Loucy (cell line): Measurements from ENCODE around the gene CGB1.
"Not testable (repeated sequence)": the region's sequence is repeated elsewhere in the genome, so short reads cannot be mapped to it uniquely, and the experiment has no call there.

ENCODE experiments used
- EZH2phosphoT487 ChIP-seq: fragments of 200-600 bp; IDR thresholded peaks from 2 replicates; pipeline ENCODE4 v1.6.1; 2018; ENCODE audit warnings: antibody characterized with exemption, mild to moderate bottlenecking, moderate library complexity, borderline replicate concordance
- TF ChIP-seq, protein P1 (sequence below): fragments of 200-600 bp; sonication (generic); conservative IDR thresholded peaks from 2 replicates; pipeline ENCODE4 v1.5.1; 2014; ENCODE audit warnings: mild to moderate bottlenecking, antibody characterized with exemption, low read length

DNA sequence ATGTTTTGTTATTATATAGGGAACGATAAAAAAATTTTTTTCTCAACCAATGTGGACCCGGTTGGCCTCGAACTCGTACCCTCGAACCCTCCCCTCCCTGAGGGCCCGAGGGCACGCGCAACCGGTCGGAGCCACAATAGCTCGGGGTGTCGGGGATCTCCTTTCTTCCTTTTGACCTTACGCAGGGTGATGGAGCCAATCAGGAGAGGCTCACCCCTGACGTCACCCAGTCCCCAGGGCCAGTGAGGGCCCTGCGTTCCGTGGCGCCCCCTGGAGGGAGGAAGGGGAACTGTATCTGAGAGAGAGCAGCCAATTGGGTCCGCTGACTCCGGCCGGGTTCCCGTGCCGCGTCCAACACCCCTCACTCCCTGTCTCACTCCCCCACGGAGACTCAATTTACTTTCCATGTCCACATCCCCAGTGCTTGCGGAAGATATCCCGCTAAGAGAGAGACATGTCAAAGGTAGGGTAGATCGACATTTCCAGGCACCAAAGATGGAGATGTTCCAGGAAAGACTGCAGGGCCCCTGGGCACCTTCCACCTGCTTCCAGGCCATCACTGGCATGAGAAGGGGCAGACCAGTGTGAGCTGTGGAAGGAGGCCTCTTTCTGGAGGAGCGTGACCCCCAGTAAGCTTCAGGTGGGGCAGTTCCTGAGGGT lies 4.9 kb downstream of the CGB1 start, which contains the start of gene CGB2:
- TF ChIP-seq, protein P1, sequence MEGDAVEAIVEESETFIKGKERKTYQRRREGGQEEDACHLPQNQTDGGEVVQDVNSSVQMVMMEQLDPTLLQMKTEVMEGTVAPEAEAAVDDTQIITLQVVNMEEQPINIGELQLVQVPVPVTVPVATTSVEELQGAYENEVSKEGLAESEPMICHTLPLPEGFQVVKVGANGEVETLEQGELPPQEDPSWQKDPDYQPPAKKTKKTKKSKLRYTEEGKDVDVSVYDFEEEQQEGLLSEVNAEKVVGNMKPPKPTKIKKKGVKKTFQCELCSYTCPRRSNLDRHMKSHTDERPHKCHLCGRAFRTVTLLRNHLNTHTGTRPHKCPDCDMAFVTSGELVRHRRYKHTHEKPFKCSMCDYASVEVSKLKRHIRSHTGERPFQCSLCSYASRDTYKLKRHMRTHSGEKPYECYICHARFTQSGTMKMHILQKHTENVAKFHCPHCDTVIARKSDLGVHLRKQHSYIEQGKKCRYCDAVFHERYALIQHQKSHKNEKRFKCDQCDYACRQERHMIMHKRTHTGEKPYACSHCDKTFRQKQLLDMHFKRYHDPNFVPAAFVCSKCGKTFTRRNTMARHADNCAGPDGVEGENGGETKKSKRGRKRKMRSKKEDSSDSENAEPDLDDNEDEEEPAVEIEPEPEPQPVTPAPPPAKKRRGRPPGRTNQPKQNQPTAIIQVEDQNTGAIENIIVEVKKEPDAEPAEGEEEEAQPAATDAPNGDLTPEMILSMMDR, result peak; percentile 56
- TF ChIP-seq EZH2phosphoT487, result not testable (repeated sequence)
